Omental fat pad (tissue), 4 donors: ENCODE results near the gene GAREM1. TPM values are rescaled to one million over a fixed set of nuclear protein-coding genes. Genes with fewer than 3 reads are reported as not detected.

Source experiments
- ATAC-seq: fragments of 150-250 bp; one replicate; pipeline ENCODE4 v1.9.1; 2016; ENCODE audit warnings: mild to moderate bottlenecking, moderate library complexity; ENCODE audit not compliant: low FRiP score
- DNase-seq: peaks from one replicate; pipeline ENCODE4 v3.0.0-alpha.2; 2019; ENCODE audit warnings: low spot score
- CTCF ChIP-seq, 3 donors: fragments of 450-650 bp; IDR thresholded peaks; one replicate each; pipeline ENCODE4 v1.5.1; 2016 to 2017; ENCODE audit warnings: antibody characterized with exemption in 3 of 3, mild to moderate bottlenecking in 3 of 3, moderate library complexity in 2 of 3
- total RNA-seq, 4 donors: library from RNA; depleted of rRNA; stranded (reverse); fragments of >200 nt; gene quantifications; one replicate each; pipeline ENCODE4 v1.1.0, GENCODE V29; 2016

Gene GAREM1
- total RNA-seq, 4 donors from 2014 or later, result 11.2 to 22.4 (median 13.8) TPM

- no peak for TF ChIP-seq CTCF (IDR thresholded peaks at IDR 0.05)
- no peak for ATAC-seq
These were observed 209.7 kb downstream of the GAREM1 start for GRCh38 chr18:32261003-32261402.

GRCh38 chr18:32259553-32259952 lies 211.1 kb downstream of the GAREM1 start:
- DNase-seq, result no peak
- TF ChIP-seq CTCF (IDR thresholded peaks at IDR 0.05), result no peak
- no peak for ATAC-seq

More at GRCh38 chr18:32261003-32261402, 209.7 kb downstream of the GAREM1 start:
- DNase-seq, result no peak

GRCh38 chr18:32258558-32259204 lies 212.0 kb downstream of the GAREM1 start:
- no peak for DNase-seq
- ATAC-seq, result no peak
- TF ChIP-seq CTCF (IDR thresholded peaks at IDR 0.05), result no peak

- DNase-seq, result no peak
- TF ChIP-seq CTCF (IDR thresholded peaks at IDR 0.05), result no peak
- ATAC-seq, result no peak
These were observed 212.5 kb downstream of the GAREM1 start for GRCh38 chr18:32258148-32258547.

GRCh38 chr18:32257084-32257785 lies 213.4 kb downstream of the GAREM1 start:
- TF ChIP-seq CTCF (IDR thresholded peaks at IDR 0.05), result no peak
- DNase-seq, result no peak
- ATAC-seq, result no peak

- no peak for ATAC-seq
- TF ChIP-seq CTCF (IDR thresholded peaks at IDR 0.05), result no peak
- no peak for DNase-seq
These were observed 215.1 kb downstream of the GAREM1 start for GRCh38 chr18:32255570-32255969.
